Stimulated activated naive CD4-positive, alpha-beta T cell (primary cell): ENCODE results near the gene IGFL4.
"Not testable (repeated sequence)": the region's sequence is repeated elsewhere in the genome, so short reads cannot be mapped to it uniquely, and the experiment has no call there.

Source experiments
- DNase-seq, 6 experiments: peaks; one replicate each; lab custom pipeline; 2025; lab: John Stamatoyannopoulos, UW

The IGFL4 gene

GRCh38 chr19:46040952-46041500 lies at the start of gene IGFL4:
Gene IGFL4 (minus strand): TSS chr19:46041002. CDS start chr19:46040962, 40 bp downstream.
- no peak for DNase-seq

- no peak for DNase-seq
These were observed 49.6 kb upstream of the IGFL4 start for GRCh38 chr19:46090444-46090843.

- DNase-seq: no peak
These were observed 48.6 kb upstream of the IGFL4 start for GRCh38 chr19:46089432-46089831.

GRCh38 chr19:46088101-46088500 lies 47.3 kb upstream of the IGFL4 start:
- DNase-seq: no peak

- DNase-seq: no peak
These were observed 45.1 kb upstream of the IGFL4 start for GRCh38 chr19:46085888-46086287.

- no peak for DNase-seq
These were observed 41.9 kb upstream of the IGFL4 start for GRCh38 chr19:46082728-46083050.

GRCh38 chr19:46081928-46082727 lies 41.3 kb upstream of the IGFL4 start:
- no peak for DNase-seq

GRCh38 chr19:46080561-46080960 lies 39.8 kb upstream of the IGFL4 start:
- DNase-seq: no peak

GRCh38 chr19:46079576-46079975 lies 38.8 kb upstream of the IGFL4 start:
- DNase-seq: no peak

GRCh38 chr19:46078573-46079332 lies 38.0 kb upstream of the IGFL4 start:
- DNase-seq: not testable (repeated sequence)

GRCh38 chr19:46077815-46078167 lies 37.0 kb upstream of the IGFL4 start:
- DNase-seq: no peak

GRCh38 chr19:46076951-46077814 lies 36.4 kb upstream of the IGFL4 start:
- no peak for DNase-seq

- DNase-seq: no peak
These were observed 35.5 kb upstream of the IGFL4 start for GRCh38 chr19:46076031-46076880.

GRCh38 chr19:46073268-46073922 lies 32.6 kb upstream of the IGFL4 start:
- DNase-seq: no peak

GRCh38 chr19:46069806-46070341 lies 29.1 kb upstream of the IGFL4 start:
- DNase-seq: no peak

GRCh38 chr19:46068345-46069258 lies 27.8 kb upstream of the IGFL4 start:
- DNase-seq: no peak

- no peak for DNase-seq
These were observed 26.9 kb upstream of the IGFL4 start for GRCh38 chr19:46067691-46068090.

- DNase-seq: no peak
These were observed 25.7 kb upstream of the IGFL4 start for GRCh38 chr19:46066471-46066870.

- DNase-seq: no peak
These were observed 24.8 kb upstream of the IGFL4 start for GRCh38 chr19:46065486-46066071.
